HepG2 (cell line): ENCODE measurements around the gene LENEP. TPM values are rescaled to one million over a fixed set of nuclear protein-coding genes. Genes with fewer than 3 reads are reported as not detected.

Source experiments
- MYC ChIP-seq: sonication (generic); formaldehyde crosslinking; IDR thresholded peaks from 2 replicates; pipeline ENCODE4 v1.9.0; 2021; ENCODE audit warnings: missing genetic modification reagents, borderline replicate concordance
- PCBP2 ChIP-seq: fragments of 200-400 bp; formaldehyde crosslinking; optimal IDR thresholded peaks from 2 replicates; pipeline ENCODE3; 2018; ENCODE audit warnings: low read length, low read depth; ENCODE audit not compliant: poor library complexity, severe bottlenecking
- SRSF9 ChIP-seq: fragments of 200-400 bp; formaldehyde crosslinking; IDR thresholded peaks from 2 replicates; pipeline ENCODE4 v1.6.1; 2018; ENCODE audit warnings: borderline replicate concordance, mild to moderate bottlenecking, low read depth, low read length; ENCODE audit not compliant: insufficient read depth, poor library complexity, severe bottlenecking
- TSC22D2 ChIP-seq: sonication (generic); formaldehyde crosslinking; IDR thresholded peaks from 2 replicates; pipeline ENCODE4 v1.5.1; 2020; ENCODE audit warnings: missing genetic modification reagents, mild to moderate bottlenecking, borderline replicate concordance
- ZNF572 ChIP-seq: sonication (generic); formaldehyde crosslinking; IDR thresholded peaks from 2 replicates; pipeline ENCODE4 v1.5.1; 2020; ENCODE audit warnings: mild to moderate bottlenecking, missing genetic modification reagents
- ZNF616 ChIP-seq: sonication (generic); formaldehyde crosslinking; IDR thresholded peaks from 2 replicates; pipeline ENCODE4 v1.5.0; 2020; ENCODE audit warnings: low read depth, mild to moderate bottlenecking, missing genetic modification reagents
- ZNF737 ChIP-seq: sonication (generic); formaldehyde crosslinking; IDR thresholded peaks from 2 replicates; pipeline ENCODE4 v1.5.0; 2020; ENCODE audit warnings: missing genetic modification reagents, mild to moderate bottlenecking, borderline replicate concordance
- ZNF746 ChIP-seq: sonication (generic); formaldehyde crosslinking; IDR thresholded peaks from 2 replicates; pipeline ENCODE4 v1.8.0; 2022; ENCODE audit warnings: mild to moderate bottlenecking, missing genetic modification reagents
- polyA plus RNA-seq, 8 experiments: library from polyadenylated mRNA; depleted of rRNA in 3 of 8; stranded (reverse) in 7 of 8; unstranded in 1 of 8; fragments of >200 nt; fragmentation: Illumina TruSeq in 4 of 8; extraction: Trizol in 4 of 8; gene quantifications; 2 replicates each; pipeline versions ENCODE4 v1.2.1 to v1.2.3, GENCODE V29; 2011 to 2016; ENCODE audit warnings: low read depth in 4 of 8, missing spikeins in 1 of 8, mixed read lengths in 1 of 8; ENCODE audit not compliant: insufficient read depth in 1 of 8
- total RNA-seq, 5 experiments: library from RNA; depleted of rRNA; stranded (reverse); fragments of >200 nt; fragmentation: Illumina TruSeq; extraction: Trizol; gene quantifications; 2 replicates each; pipeline ENCODE4 v1.2.3, GENCODE V29; 2016; ENCODE audit warnings: low read depth in 1 of 5
- TF ChIP-seq, protein P1 (sequence below): sonication (generic); formaldehyde crosslinking; IDR thresholded peaks from 2 replicates; pipeline ENCODE4 v1.4.0; 2020; ENCODE audit warnings: missing genetic modification reagents

Gene LENEP
- total and polyA plus RNA-seq, 2 of the 13 experiments (the other 11 are each of a cell fraction or from before 2014, with no cell fraction given): 0.29 TPM; not detected in 1

DNA sequence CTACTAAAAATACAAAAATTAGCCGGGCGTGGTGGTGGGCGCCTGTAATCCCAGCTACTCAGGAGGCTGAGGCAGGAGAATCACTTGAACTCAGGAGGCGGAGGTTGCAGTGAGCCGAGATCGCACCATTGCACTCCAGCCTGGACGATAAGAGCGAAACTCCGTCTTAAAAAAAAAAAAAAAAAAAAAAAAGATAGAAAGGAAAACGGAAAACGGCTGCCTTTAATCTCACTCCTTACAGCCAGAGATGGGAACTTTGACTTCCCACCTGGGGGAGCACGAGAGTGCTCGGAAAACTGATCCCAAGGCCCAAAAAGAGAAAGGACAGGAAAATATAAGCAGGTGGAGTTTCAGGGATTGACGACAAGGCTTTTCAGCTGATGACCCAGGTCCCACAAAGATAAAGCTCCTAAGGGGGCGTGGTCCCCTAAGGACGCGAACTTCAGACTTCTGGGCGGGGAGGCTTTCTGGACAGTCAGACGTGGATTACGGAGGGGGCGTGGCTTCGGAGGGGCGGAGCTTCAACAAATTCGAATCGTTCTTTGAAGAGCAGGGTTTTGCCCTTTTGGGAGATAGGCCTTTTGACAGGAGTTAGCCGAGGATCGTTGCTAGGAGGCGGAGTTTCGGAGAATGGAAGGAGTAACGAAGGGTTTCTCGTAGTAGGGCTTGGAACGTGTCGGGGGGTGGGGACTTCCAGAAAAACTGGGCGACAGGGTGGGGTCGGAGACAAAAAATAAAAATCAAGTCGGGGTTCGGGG lies 19.9 kb upstream of the LENEP start (continued):
- TF ChIP-seq SRSF9: no peak
- no peak for TF ChIP-seq ZNF616 (CRISPR knock-in tag)
- TF ChIP-seq PCBP2: no peak
- TF ChIP-seq ZNF746: 0 out of 2 replicates have a peak, but pooled peaks have one; percentile 81
- no peak; the same call in 1 of the 2 replicates for TF ChIP-seq ZNF572 (CRISPR knock-in tag)
- TF ChIP-seq, protein P1, sequence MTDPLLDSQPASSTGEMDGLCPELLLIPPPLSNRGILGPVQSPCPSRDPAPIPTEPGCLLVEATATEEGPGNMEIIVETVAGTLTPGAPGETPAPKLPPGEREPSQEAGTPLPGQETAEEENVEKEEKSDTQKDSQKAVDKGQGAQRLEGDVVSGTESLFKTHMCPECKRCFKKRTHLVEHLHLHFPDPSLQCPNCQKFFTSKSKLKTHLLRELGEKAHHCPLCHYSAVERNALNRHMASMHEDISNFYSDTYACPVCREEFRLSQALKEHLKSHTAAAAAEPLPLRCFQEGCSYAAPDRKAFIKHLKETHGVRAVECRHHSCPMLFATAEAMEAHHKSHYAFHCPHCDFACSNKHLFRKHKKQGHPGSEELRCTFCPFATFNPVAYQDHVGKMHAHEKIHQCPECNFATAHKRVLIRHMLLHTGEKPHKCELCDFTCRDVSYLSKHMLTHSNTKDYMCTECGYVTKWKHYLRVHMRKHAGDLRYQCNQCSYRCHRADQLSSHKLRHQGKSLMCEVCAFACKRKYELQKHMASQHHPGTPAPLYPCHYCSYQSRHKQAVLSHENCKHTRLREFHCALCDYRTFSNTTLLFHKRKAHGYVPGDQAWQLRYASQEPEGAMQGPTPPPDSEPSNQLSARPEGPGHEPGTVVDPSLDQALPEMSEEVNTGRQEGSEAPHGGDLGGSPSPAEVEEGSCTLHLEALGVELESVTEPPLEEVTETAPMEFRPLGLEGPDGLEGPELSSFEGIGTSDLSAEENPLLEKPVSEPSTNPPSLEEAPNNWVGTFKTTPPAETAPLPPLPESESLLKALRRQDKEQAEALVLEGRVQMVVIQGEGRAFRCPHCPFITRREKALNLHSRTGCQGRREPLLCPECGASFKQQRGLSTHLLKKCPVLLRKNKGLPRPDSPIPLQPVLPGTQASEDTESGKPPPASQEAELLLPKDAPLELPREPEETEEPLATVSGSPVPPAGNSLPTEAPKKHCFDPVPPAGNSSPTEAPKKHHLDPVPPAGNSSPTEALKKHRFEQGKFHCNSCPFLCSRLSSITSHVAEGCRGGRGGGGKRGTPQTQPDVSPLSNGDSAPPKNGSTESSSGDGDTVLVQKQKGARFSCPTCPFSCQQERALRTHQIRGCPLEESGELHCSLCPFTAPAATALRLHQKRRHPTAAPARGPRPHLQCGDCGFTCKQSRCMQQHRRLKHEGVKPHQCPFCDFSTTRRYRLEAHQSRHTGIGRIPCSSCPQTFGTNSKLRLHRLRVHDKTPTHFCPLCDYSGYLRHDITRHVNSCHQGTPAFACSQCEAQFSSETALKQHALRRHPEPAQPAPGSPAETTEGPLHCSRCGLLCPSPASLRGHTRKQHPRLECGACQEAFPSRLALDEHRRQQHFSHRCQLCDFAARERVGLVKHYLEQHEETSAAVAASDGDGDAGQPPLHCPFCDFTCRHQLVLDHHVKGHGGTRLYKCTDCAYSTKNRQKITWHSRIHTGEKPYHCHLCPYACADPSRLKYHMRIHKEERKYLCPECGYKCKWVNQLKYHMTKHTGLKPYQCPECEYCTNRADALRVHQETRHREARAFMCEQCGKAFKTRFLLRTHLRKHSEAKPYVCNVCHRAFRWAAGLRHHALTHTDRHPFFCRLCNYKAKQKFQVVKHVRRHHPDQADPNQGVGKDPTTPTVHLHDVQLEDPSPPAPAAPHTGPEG (CRISPR knock-in tag): no peak
- TF ChIP-seq MYC (CRISPR knock-in tag): no peak; the same call in 1 of the 2 replicates
- TF ChIP-seq ZNF737 (CRISPR knock-in tag): no peak
- no peak for TF ChIP-seq TSC22D2
